GM19025 (cell line): Measurements from ENCODE around the gene MRPS23.

Experiments used
- ATAC-seq: cut with Tn5 transposase; IDR thresholded peaks from one replicate; pipeline ENCODE4 v1.9.1; 2021; ENCODE audit warnings: mild to moderate bottlenecking, low read depth, moderate library complexity; ENCODE audit not compliant: unreplicated experiment

The MRPS23 gene

GRCh38 chr17:57808882-57809281, 41.0 kb downstream of the MRPS23 start:
- ATAC-seq: no peak

GRCh38 chr17:57806167-57806830, 43.5 kb downstream of the MRPS23 start:
- no peak for ATAC-seq

DNA sequence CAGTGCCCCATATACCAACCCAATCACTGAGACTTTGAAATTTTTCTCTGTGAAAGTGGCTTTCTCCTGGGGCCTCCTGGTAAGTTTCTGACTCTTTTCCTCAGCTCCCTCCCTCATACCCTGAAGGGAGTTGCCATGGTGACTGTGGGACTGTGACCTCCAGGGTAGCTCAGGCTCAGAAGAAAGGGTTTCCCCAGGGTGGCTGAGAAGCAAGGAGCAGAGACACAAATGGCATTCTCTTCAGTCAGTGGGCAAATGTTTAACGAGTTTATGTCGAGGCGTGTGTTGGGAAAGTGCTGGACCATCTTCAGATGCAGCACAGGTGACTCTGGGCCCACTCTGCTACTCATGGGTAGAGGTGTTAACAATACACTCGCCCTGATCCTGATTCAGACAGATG, 46.8 kb downstream of the MRPS23 start:
- no peak for ATAC-seq

GRCh38 chr17:57801044-57801711, 48.7 kb downstream of the MRPS23 start:
- ATAC-seq: no peak

- ATAC-seq: no peak
Observed at GRCh38 chr17:57794841-57795240, 55.0 kb downstream of the MRPS23 start.

DNA sequence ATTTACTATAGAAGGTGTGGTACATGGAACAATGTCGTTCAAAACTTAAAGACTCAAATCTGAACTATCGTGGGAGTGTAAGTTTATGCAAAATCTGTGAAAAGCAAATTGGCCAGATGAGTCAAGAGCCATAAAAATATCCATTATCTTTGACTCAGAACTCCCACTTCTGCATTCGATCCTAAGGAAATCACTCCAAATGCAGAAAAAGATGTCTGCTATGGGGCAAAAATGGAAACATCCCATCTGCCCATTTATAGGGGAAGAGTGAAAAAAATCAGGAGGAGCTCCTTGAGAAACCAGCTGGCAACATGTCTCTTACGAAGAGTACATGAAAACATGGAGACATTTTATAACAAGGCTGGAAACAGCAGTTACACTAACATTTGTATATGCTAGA, 61.1 kb downstream of the MRPS23 start:
- ATAC-seq: no peak

DNA sequence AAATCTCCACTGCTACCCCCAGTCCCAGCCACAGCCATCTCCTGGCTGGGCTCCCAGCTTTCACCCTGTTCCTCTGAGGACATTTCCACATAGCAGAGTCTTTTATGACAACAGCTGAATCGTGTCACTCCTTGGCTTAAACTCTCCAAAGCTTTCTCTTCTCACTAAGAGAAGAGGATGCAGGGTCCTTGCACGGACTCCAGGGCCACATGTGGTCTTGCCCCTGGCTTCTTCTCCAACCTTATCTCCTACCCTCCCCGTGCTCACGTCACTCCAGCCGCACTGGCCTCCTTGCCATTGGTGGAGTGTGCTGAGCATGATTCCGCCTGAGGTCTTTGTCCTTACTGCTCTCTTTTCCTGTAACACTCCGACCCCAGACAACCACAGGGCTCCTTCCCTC, 64.8 kb downstream of the MRPS23 start:
- no peak for ATAC-seq
